ENCODE results near the gene KCNJ3.

The KCNJ3 gene

GRCh38 chr2:154707994-154708575 lies 9.6 kb downstream of the KCNJ3 start:
- DNase-seq, result no peak

DNA sequence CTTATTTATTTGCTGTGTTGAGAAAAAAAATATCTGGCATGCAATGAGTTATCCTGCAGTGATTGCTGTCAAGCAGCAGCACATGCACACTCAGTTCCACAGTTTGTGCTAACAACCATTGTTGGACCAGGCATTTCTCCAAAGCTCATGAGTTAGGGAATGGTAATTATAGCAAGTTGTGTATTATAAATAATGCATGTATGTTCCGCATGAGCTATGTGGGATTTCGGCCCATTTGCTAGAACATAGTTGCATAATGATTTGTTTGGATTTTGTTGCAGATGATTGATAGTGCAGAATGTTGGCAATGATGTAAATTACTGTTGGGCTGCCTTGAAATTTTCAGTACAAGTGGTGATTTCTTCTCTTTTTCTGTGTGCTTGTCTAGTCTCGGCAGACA lies 10.7 kb downstream of the KCNJ3 start:
- DNase-seq, result no peak

DNA sequence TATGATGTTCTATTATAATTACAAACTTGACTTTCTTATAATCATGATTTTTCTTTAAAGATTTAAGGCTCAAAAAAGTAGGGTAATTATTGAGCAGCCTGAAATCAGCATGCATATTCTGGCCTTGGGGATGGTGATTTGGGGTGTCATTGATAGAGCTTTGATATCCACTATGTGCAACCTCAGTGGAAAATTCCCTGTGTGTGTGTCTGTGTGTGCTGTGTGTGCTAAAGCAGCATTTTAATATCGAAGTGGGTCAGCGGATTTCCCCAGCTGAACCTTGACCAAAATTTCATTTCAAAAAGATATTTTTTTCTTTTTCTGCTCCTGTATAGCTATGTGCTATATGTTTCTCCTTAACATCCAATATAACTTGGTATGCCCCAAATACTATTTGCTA lies 11.6 kb downstream of the KCNJ3 start:
- DNase-seq, result no peak

- no peak for DNase-seq
These were observed 12.2 kb downstream of the KCNJ3 start for GRCh38 chr2:154710685-154711084.

DNA sequence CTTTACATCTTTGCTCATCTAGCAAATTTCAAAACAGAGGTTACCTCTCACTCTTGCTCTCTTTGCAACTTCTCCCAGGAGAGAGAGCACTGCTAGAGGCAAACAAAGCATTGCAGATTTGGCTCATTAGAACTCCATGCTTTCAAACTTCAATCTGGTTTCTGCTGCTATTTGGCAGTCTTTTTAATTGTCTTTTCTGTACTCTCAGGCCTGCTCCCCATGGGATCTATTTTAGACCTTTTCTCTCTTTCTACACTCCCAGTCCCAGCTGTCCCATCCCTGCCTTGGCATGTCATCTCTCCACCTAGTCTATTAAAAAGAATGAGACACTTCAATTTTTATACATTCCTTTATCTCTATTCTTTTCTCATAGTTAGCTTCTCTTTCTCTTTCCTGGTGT lies 15.2 kb downstream of the KCNJ3 start:
- no peak for DNase-seq

DNA sequence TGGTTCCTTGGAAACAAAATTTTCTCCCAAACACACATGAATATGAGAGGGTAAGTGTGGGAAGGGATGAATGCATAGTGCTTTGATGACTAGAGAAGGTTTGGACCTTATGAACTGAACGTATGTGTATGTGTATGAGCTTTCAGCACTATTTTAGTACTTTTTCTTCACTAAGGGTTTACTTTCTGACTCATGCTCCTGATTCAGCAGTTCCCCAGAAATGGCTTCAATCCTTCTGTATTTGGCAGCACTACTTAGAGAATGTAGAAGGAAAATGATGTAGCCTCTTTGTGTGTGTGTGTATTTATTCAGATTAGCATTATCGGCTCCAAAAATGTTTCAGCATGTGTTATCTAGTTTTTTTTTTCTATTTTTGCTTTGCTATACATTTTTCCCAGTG lies 22.2 kb downstream of the KCNJ3 start:
- DNase-seq, result no peak

GRCh38 chr2:154724194-154724797 lies 25.8 kb downstream of the KCNJ3 start:
- DNase-seq, result no peak

DNA sequence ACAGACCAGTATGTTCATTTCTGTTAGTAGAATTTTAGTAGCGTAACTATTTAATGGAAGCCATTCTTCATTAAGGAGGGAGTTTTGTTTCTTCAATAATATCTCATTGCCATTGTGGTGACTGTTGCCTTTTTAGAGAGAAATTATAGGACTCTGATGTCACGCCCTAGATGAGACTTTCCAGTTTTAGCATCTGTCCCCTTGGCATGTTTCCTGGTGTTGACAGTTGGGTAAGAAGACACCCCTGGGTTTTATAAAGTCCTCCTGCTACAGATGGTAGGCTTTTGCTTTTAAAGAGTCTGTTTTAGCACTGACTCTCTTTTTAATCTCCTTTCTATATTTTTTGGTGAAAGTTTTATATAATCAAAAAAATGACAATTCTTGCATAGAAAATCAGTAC lies 41.9 kb downstream of the KCNJ3 start:
- DNase-seq, result no peak

DNA sequence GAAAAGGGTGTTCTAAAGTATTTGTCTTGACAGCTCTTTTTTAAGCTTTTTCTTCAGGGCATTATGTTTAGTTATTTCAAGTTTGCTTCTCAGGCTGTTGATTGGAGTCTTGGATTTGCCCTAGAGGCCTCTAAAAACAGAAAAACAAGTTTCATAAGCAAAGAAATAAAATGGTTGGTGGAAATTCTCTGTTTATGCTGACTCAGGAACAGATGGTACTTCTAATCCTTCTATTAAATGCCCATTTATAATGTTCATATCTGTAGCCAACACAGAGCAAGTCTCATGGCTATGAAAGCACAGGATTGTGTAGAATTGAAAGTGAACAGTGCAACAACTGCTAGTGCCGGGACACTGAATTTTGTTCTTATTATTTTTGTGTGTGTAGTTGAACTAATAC lies 60.4 kb downstream of the KCNJ3 start:
- no peak for DNase-seq

- DNase-seq, result no peak
These were observed 64.1 kb downstream of the KCNJ3 start for GRCh38 chr2:154762638-154763037.

DNA sequence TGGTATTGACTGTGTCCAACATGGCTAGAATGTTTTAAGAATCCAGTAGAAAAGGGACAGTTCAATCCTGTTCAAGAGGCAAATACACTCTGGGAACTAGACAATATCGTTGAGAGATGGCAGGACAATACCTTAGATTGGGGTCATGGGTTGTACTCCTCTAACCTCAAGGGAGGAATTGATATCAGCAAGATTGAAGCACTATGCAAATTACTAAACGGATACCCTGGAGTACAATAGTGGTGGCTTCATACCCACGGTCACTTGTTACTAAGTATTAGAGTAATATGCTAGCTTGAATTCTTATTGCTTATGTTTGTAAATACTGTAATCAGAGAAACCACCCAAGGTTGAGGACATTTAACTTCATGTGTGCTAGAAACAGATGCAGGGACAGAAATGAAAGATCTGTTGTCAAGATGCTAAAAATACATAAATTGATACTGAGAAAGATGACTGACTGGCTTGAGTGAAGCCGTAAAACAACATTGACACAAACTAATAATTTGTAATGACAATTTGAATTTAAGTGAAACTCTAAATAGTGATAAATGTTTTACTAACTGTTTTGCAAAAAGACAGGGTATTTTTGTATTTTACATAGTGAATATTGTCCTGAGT lies 73.3 kb downstream of the KCNJ3 start:
- DNase-seq, result no peak

GRCh38 chr2:154776825-154777224 lies 78.3 kb downstream of the KCNJ3 start:
- no peak for DNase-seq

GRCh38 chr2:154794406-154794805 lies 95.9 kb downstream of the KCNJ3 start:
- no peak for DNase-seq

DNA sequence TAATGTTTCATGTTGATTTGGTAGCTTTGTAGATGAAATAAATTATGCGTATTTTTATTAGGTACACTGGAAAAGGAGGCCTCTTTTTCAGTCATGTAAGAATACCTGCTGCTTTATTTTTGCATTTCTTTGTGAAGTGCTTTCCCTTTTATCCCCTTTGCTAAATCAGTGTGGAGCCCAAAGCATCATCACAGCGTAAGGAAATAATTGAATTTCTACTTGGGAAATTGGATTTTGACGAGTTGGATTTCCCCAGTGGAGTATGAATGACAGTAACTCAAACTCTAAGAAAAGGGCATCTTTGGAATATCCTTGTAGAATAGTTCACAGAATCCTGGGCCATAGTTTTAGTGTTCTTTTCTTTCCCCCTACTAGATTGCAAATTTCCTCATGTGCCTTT lies 97.2 kb downstream of the KCNJ3 start:
- DNase-seq, result no peak

GRCh38 chr2:154804451-154804850 lies 106.0 kb downstream of the KCNJ3 start:
- DNase-seq, result no peak

DNA sequence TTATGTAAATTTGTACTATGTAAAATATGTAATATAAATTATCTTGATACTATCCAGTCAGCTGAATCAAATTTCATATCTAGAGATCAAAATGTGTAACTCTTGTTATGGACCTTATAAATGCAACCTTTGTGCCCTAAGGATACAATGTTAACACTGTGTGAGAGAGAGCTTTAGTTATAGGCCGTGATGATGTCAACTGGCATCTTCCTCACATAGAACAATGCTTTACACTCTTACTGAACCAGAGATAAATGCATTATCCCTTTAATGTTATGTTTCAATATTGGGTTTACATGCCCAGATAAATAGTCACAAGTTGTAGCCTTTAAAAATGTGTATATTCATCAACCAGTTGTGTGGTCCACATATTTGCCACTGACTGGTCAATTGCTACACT lies 115.1 kb downstream of the KCNJ3 start:
- no peak for DNase-seq

DNA sequence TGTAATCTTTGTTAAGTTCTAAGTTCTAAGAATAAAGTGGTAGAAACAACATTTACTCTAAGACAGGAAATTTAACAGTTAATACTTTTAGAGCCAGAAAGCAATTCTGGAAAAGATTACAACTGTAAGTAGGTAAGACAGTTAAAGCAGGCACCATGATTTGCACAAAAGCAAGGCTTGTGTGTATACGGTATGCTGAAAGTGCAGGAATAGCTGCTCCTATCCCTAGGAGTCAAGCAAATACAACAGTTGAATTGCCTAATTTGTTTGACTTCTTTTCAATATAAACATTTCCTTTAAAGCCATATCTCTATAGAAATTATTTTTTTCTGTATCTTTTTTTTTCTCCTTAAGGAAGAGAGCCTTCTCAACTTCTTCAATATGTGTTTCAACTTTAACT lies 116.4 kb downstream of the KCNJ3 start:
- no peak for DNase-seq

GRCh38 chr2:154825358-154825757 lies 126.9 kb downstream of the KCNJ3 start:
- DNase-seq, result no peak

GRCh38 chr2:154826827-154827226 lies 128.3 kb downstream of the KCNJ3 start:
- no peak for DNase-seq

GRCh38 chr2:154827286-154827685 lies 128.8 kb downstream of the KCNJ3 start:
- DNase-seq, result no peak

DNA sequence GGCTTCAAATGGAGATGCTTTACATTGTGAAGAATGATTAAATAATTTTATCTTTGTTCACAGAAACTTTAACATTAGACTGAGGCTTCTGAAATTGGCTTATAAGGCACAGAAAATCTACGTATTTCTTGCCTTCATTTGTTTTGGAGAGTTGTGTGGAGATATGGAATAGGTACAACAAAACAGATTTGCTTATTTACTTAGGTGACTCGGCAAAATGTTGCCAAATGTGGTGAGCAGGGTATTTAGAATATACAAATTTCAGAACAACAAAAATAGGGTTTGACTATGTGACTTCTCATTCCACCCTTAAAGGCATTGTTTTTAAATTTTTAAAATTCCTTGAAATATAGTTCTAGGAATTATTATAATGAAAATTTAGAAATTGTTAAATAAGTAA lies 134.2 kb downstream of the KCNJ3 start:
- no peak for DNase-seq

- no peak for DNase-seq
These were observed 138.1 kb downstream of the KCNJ3 start for GRCh38 chr2:154836632-154837031.

DNA sequence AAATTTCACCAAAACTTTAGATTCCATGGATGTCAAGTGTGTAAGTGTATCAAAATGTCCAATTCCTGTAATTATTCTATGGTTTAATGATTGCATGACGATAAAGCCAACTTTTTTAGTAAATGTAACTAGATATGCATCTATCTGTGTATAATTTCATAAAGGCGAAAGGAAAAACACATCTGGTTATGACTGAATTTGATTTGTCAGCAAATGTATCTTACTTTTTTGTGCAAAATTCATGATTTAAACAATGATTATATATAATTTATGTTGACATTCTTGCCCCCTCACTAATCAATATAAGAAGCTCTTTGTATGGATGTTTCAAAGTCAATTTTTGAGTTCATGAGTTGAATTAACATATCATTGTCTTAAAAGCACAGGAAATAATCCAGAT lies 138.5 kb downstream of the KCNJ3 start:
- no peak for DNase-seq

DNA sequence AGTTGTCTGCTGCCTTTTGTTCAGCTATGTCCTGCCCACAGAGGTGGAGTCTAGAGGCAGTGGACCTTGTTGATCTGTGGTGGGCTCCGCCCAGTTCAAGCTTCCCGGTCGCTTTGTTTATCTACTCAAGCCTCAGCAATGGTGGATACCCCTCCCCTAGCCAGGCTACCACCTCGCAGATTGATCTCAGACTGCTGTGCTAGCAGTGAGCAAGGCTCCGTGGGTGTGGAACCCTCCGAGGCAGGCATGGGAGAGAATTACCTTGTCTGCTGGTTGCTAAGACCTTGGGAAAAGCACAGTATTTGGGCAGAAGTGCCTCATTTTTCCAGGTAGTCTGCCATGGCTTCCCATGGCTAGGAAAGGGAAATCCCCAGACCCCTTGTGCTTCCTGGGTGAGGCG lies 146.0 kb downstream of the KCNJ3 start:
- DNase-seq, result no peak

- DNase-seq, result no peak
These were observed 148.3 kb downstream of the KCNJ3 start for GRCh38 chr2:154846842-154847241.

Measured in RPMI8226 (cell line).